HepG2 (cell line): ENCODE data around the gene PPIL3. TPM values are rescaled to one million over a fixed set of nuclear protein-coding genes. Genes with fewer than 3 reads are reported as not detected.

ENCODE experiments used
- ATAD3A ChIP-seq: sonication (generic); formaldehyde crosslinking; IDR thresholded peaks from 2 replicates; pipeline ENCODE4 v1.4.0; 2020; ENCODE audit warnings: missing genetic modification reagents
- CCDC6 ChIP-seq: sonication (generic); formaldehyde crosslinking; IDR thresholded peaks from 2 replicates; pipeline ENCODE4 v1.8.1; 2022; ENCODE audit warnings: mild to moderate bottlenecking, missing genetic modification reagents, moderate library complexity
- CREB1 ChIP-seq, 2 experiments: fragments of 450-650 bp in 1 of 2; IDR thresholded peaks; 2 replicates each; pipeline ENCODE4 v1.6.1; 2016 to 2017; ENCODE audit warnings: control low read depth in 1 of 2, mild to moderate bottlenecking in 1 of 2, missing compliant biosample characterization in 1 of 2, missing genetic modification characterization in 1 of 2
- ETV5 ChIP-seq: IDR thresholded peaks from 2 replicates; pipeline ENCODE4 v1.6.1; 2018; ENCODE audit warnings: missing biosample characterization, missing genetic modification reagents, inconsistent platforms, borderline replicate concordance
- MAFK ChIP-seq, 2 experiments: IDR thresholded peaks in 1 of 2; conservative IDR thresholded peaks in 1 of 2; 2 replicates each; pipeline ENCODE4 v1.6.1; 2011; ENCODE audit warnings: improper control_type of control experiment in 2 of 2, low read length in 2 of 2
- SMAD3 ChIP-seq: sonication (generic); formaldehyde crosslinking; IDR thresholded peaks from 2 replicates; pipeline ENCODE4 v1.4.0; 2020; ENCODE audit warnings: missing genetic modification reagents
- SP1 ChIP-seq, 2 experiments: fragments of 450-650 bp in 1 of 2; sonication (generic) in 1 of 2; formaldehyde crosslinking in 1 of 2; IDR thresholded peaks; 2 replicates each; pipeline versions ENCODE4 v1.4.0 to v1.6.1; 2016 to 2020; ENCODE audit warnings: missing genetic modification reagents in 1 of 2
- SP5 ChIP-seq: IDR thresholded peaks from 2 replicates; pipeline ENCODE4 v1.6.1; 2016; ENCODE audit warnings: low read depth, borderline replicate concordance
- TCF12 ChIP-seq, 2 experiments: fragments of 450-650 bp in 1 of 2; sonication (generic) in 1 of 2; formaldehyde crosslinking in 1 of 2; IDR thresholded peaks; 2 replicates each; pipeline versions ENCODE4 v1.6.1 to v1.8.0; 2017 to 2022; ENCODE audit warnings: antibody characterized with exemption in 1 of 2, mild to moderate bottlenecking in 1 of 2, missing genetic modification reagents in 1 of 2, moderate library complexity in 1 of 2
- ZNF337 ChIP-seq: sonication (generic); formaldehyde crosslinking; IDR thresholded peaks from 2 replicates; pipeline ENCODE4 v1.5.1; 2020; ENCODE audit warnings: missing genetic modification reagents, low read depth, mild to moderate bottlenecking, borderline replicate concordance
- ZNF446 ChIP-seq: sonication (generic); formaldehyde crosslinking; IDR thresholded peaks from 2 replicates; pipeline ENCODE4 v1.5.0; 2020; ENCODE audit warnings: mild to moderate bottlenecking, missing genetic modification reagents
- ZNF550 ChIP-seq: sonication (generic); formaldehyde crosslinking; IDR thresholded peaks from 2 replicates; pipeline ENCODE4 v1.4.0; 2020; ENCODE audit warnings: mild to moderate bottlenecking, missing genetic modification reagents, borderline replicate concordance
- ZNF761 ChIP-seq: sonication (generic); formaldehyde crosslinking; conservative IDR thresholded peaks from 2 replicates; pipeline ENCODE4 v1.4.0; 2020; ENCODE audit warnings: mild to moderate bottlenecking, missing genetic modification reagents
- ZNF839 ChIP-seq: sonication (generic); formaldehyde crosslinking; IDR thresholded peaks from 2 replicates; pipeline ENCODE4 v1.4.0; 2020; ENCODE audit warnings: missing genetic modification reagents, mild to moderate bottlenecking, borderline replicate concordance
- polyA plus RNA-seq, 8 experiments: library from polyadenylated mRNA; depleted of rRNA in 3 of 8; stranded (reverse) in 7 of 8; unstranded in 1 of 8; fragments of >200 nt; fragmentation: Illumina TruSeq in 4 of 8; extraction: Trizol in 4 of 8; gene quantifications; 2 replicates each; pipeline versions ENCODE4 v1.2.1 to v1.2.3, GENCODE V29; 2011 to 2016; ENCODE audit warnings: low read depth in 4 of 8, missing spikeins in 1 of 8, mixed read lengths in 1 of 8; ENCODE audit not compliant: insufficient read depth in 1 of 8
- total RNA-seq, 5 experiments: library from RNA; depleted of rRNA; stranded (reverse); fragments of >200 nt; fragmentation: Illumina TruSeq; extraction: Trizol; gene quantifications; 2 replicates each; pipeline ENCODE4 v1.2.3, GENCODE V29; 2016; ENCODE audit warnings: low read depth in 1 of 5
- TF ChIP-seq, protein P1 (sequence below): sonication (generic); formaldehyde crosslinking; IDR thresholded peaks from 2 replicates; pipeline ENCODE4 v1.5.0; 2020; ENCODE audit warnings: missing genetic modification reagents
- TF ChIP-seq, protein P2 (sequence below): sonication (generic); formaldehyde crosslinking; conservative IDR thresholded peaks from 2 replicates; pipeline ENCODE4 v1.8.1; 2023; ENCODE audit warnings: missing genetic modification reagents
- TF ChIP-seq, protein P3 (sequence below): sonication (generic); formaldehyde crosslinking; IDR thresholded peaks from 2 replicates; pipeline ENCODE4 v1.4.0; 2020; ENCODE audit warnings: missing genetic modification reagents, borderline replicate concordance
- TF ChIP-seq, protein P4 (sequence below): IDR thresholded peaks from 2 replicates; pipeline ENCODE4 v1.6.1; 2016; ENCODE audit warnings: control low read depth
- TF ChIP-seq, protein P5 (sequence below): sonication (generic); formaldehyde crosslinking; IDR thresholded peaks from 2 replicates; pipeline ENCODE4 v1.9.0; 2022; ENCODE audit warnings: missing genetic modification reagents, mild to moderate bottlenecking, borderline replicate concordance

Gene PPIL3
- total and polyA plus RNA-seq, 2 of the 13 experiments (the other 11 are each of a cell fraction or from before 2014, with no cell fraction given), result 98.7 to 107 TPM

DNA sequence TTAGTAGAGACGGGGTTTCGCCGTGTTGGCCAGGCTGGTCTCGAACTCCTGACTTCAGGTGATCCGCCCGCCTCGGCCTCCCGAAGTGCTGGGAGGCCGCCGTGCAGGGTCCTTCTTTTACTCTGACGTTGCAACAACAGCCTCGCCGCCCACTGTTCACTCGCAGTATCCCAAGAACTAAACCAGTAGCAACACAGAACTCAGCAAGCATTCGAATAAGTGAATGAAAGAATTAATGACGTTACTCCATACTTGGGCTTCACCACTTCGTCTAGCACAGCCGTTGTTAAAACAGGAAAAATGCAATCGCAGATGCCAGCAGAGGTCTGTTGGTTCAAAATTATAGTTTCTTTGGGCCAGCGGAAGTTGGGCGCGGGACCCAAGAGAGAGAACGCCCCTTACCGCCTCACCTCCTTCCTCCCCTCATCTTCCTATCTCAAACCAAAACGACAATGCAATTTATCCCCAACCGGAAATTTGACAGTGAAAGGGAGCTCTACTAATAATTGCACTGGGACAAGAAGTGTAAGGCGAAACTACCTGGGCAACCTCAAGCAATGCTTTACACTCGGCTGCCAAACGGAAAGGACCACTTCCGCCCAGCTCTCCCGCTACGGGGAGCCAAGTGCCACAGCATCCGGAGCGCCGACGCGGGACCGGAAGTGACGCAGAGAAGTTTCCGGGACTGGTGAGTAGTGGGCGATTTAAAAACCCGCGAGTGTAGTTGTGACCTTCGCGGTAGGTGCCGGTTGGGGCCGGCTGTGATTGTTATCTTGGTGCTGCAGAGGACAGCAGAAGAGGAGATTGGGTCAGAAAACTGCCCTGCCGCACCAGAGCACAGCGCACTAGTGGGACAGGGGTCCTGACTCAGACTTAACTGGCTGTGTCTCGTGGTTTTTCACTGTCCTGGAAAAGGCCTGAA is at the start of gene PPIL3, which contains the start of gene NIF3L1 (continued):
- TF ChIP-seq SP1 (IDR thresholded peaks at IDR 0.05) (no peak), SP1 (CRISPR knock-in tag; IDR thresholded peaks at IDR 0.05) (peak; percentile 55), ZNF839 (peak; percentile 87; the same call in 1 of the 2 replicates), ATAD3A (CRISPR knock-in tag) (no peak), SMAD3 (CRISPR knock-in tag) (peak; percentile 71; the same call in 1 of the 2 replicates), ZNF446 (no peak), MAFK (conservative IDR thresholded peaks at IDR 0.05 in 1 of 2, IDR thresholded peaks at IDR 0.05 in 1 of 2; ENCODE audit: low read length in 2 of 2) (no peak), ETV5 (peak; percentile 94), ZNF337 (no peak), ZNF550 (CRISPR knock-in tag) (no peak), CCDC6 (CRISPR knock-in tag) (peak; percentile 78; the same call in 1 of the 2 replicates), TCF12 (IDR thresholded peaks at IDR 0.05) (no peak), TCF12 (CRISPR knock-in tag; IDR thresholded peaks at IDR 0.05) (peak; percentile 67; the same call in 1 of the 2 replicates), SP5 (CRISPR knock-in tag) (no peak; the same call in 1 of the 2 replicates), CREB1 (IDR thresholded peaks at IDR 0.05) (peak; percentile 96), CREB1 (CRISPR knock-in tag; IDR thresholded peaks at IDR 0.05) (peak; percentile 99), ZNF761 (CRISPR knock-in tag) (peak; percentile 89)
- TF ChIP-seq, protein P1, sequence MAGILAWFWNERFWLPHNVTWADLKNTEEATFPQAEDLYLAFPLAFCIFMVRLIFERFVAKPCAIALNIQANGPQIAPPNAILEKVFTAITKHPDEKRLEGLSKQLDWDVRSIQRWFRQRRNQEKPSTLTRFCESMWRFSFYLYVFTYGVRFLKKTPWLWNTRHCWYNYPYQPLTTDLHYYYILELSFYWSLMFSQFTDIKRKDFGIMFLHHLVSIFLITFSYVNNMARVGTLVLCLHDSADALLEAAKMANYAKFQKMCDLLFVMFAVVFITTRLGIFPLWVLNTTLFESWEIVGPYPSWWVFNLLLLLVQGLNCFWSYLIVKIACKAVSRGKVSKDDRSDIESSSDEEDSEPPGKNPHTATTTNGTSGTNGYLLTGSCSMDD, result no peak
- TF ChIP-seq, protein P2, sequence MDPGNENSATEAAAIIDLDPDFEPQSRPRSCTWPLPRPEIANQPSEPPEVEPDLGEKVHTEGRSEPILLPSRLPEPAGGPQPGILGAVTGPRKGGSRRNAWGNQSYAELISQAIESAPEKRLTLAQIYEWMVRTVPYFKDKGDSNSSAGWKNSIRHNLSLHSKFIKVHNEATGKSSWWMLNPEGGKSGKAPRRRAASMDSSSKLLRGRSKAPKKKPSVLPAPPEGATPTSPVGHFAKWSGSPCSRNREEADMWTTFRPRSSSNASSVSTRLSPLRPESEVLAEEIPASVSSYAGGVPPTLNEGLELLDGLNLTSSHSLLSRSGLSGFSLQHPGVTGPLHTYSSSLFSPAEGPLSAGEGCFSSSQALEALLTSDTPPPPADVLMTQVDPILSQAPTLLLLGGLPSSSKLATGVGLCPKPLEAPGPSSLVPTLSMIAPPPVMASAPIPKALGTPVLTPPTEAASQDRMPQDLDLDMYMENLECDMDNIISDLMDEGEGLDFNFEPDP, result no peak
- TF ChIP-seq, protein P3, sequence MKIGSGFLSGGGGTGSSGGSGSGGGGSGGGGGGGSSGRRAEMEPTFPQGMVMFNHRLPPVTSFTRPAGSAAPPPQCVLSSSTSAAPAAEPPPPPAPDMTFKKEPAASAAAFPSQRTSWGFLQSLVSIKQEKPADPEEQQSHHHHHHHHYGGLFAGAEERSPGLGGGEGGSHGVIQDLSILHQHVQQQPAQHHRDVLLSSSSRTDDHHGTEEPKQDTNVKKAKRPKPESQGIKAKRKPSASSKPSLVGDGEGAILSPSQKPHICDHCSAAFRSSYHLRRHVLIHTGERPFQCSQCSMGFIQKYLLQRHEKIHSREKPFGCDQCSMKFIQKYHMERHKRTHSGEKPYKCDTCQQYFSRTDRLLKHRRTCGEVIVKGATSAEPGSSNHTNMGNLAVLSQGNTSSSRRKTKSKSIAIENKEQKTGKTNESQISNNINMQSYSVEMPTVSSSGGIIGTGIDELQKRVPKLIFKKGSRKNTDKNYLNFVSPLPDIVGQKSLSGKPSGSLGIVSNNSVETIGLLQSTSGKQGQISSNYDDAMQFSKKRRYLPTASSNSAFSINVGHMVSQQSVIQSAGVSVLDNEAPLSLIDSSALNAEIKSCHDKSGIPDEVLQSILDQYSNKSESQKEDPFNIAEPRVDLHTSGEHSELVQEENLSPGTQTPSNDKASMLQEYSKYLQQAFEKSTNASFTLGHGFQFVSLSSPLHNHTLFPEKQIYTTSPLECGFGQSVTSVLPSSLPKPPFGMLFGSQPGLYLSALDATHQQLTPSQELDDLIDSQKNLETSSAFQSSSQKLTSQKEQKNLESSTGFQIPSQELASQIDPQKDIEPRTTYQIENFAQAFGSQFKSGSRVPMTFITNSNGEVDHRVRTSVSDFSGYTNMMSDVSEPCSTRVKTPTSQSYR (CRISPR knock-in tag), result no peak
- TF ChIP-seq, protein P4, sequence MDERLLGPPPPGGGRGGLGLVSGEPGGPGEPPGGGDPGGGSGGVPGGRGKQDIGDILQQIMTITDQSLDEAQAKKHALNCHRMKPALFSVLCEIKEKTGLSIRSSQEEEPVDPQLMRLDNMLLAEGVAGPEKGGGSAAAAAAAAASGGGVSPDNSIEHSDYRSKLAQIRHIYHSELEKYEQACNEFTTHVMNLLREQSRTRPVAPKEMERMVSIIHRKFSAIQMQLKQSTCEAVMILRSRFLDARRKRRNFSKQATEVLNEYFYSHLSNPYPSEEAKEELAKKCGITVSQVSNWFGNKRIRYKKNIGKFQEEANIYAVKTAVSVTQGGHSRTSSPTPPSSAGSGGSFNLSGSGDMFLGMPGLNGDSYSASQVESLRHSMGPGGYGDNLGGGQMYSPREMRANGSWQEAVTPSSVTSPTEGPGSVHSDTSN, result 0 out of 2 replicates have a peak, but pooled peaks have one; percentile 11
- TF ChIP-seq, protein P5, sequence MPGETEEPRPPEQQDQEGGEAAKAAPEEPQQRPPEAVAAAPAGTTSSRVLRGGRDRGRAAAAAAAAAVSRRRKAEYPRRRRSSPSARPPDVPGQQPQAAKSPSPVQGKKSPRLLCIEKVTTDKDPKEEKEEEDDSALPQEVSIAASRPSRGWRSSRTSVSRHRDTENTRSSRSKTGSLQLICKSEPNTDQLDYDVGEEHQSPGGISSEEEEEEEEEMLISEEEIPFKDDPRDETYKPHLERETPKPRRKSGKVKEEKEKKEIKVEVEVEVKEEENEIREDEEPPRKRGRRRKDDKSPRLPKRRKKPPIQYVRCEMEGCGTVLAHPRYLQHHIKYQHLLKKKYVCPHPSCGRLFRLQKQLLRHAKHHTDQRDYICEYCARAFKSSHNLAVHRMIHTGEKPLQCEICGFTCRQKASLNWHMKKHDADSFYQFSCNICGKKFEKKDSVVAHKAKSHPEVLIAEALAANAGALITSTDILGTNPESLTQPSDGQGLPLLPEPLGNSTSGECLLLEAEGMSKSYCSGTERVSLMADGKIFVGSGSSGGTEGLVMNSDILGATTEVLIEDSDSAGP, result peak; percentile 94
